ENCODE measurements around the gene SLC1A2. TPM values are rescaled to one million over a fixed set of nuclear protein-coding genes. Genes with fewer than 3 reads are reported as not detected.
A peak's percentile ranks its signal among the peaks of the same experiment; 100 is the strongest.

The SLC1A2 gene
- total RNA-seq, 1 donor from 2014 or later, result not detected

DNA sequence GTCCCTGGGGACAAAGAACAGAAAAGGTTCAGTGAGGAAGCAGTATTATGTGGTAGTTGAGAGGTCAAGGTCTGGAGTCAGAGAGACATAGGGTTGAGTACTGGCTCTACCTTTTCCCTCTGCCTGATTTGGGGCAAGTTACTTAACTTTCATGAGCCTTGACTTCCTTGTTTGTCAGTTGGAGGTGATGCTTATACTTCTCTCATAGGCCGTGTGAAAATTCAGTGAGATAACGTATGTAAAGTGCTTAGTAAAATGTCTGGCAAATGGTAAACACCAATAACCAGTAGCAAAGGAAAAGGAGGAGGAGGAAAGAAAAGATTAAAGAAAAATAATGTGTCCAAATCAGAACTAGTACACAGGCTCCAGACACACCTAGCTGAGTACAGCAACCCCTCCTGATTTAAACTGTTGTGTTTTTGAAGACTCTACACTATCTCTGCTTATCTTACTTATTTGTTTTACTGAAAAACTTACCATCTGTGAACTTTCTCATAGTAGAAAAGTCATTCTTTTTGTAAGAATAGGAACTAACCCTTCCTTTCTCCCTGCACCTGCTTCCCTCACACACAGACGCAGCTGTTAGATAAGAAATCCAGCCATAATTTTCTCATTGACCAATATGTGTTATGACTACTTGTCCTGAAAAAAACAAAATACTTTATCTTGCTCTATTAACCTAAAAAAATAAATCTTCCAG is 153.5 kb downstream of the SLC1A2 start:
- DNase-seq, result peak; percentile 3

DNA sequence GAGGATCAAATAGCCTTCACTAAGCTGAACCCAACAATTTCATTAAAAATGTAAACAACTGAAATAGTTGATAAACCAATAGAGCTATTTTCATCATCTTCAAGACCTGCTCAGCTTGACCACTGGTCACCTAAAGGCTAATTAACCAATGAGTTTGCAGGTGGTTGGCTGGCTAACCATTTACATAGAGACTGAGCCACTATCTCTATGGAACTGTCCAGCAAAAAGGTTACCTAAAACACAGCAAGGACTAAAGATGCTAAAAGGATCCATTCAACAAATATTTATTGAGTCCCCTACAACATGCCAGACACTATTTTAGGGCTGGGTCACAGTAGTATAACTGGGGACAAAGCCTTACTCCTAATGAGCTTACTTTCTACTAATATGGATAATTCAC is 156.6 kb downstream of the SLC1A2 start:
- DNase-seq, result no peak

DNA sequence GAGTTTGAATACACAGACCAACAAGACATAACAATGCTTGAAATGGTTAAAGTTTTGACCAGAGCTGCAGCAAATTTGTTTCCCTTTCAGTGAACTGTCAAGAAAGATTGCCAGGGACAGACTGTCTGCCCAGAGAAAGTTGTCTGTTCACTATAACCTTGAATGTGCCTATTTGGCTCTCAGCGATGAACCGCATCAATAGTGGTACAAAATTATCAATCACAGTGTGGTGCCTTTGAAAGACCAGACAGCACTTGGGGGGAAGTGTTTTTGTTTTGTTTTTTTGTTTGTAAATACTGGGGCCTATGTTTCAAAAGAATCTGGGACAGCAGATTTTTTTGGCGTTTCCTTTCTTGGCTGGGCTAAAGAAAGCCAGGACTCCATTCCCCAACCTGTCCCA is 157.3 kb downstream of the SLC1A2 start:
- no peak for DNase-seq

DNA sequence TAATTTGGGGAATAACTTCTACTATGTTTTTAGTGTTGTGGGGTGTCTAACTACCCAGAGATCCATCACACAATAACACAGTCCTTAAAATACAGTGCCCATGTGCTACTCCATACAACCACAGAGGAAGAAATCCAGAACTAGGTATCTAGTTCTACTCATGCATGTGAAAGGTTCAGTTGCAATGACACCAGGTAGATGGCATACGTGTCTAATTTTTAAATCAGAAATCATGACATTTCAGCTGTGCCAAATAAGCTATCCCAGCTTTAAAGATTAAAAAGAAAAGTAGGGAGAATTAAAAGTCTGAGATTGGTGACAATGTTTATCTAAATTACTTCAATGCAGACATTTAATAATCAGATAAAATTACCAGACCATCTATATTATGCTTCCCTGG is 158.2 kb downstream of the SLC1A2 start:
- DNase-seq, result no peak

DNA sequence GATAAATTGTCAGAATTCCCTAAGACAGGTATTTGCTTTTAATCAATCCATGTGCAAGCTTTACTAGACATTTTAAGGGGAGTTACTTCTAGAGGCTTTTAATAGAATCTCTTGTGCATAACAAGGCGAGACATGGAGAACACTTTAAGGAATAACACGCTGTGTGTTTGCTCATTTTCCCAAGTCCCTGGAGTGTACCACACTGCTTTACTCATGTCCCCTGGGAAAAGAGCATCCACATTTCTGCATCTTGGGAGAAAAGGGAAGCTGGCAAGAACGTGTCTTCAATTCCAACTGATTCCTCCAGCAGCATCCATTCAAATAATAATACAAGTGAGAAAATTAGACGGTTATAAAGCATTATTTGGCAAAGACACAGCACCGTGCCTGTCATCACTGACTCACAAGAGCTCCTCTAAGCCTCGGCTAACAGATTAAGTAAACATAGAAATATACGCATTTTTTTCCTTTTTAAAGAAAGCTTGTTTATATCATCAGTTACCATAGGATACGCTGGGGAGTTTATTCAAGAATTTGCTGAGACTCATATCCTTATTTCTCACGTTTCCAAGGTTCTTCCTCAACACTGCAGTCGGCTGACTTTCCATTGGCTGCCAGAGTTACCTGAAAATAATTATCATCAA is 158.9 kb downstream of the SLC1A2 start:
- no peak for DNase-seq

DNA sequence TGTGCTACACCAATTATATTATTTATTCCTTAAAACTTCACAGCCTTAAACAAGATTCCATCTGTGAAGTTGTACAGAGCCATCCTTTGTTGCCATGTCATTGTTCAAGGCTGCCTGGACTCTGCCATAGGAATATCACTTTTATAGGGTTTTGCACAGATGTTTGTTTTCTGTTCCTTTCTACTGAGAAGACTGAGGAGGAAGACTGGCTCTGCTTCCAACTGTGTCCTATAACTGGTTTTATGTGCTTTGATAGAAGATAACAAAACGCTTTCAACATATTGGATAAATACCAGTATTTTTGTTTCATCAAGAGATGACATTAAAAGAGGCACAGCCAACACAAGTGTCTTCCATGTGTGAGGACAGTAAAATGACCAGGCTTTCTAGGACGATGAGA is 159.8 kb downstream of the SLC1A2 start:
- DNase-seq, result no peak

DNA sequence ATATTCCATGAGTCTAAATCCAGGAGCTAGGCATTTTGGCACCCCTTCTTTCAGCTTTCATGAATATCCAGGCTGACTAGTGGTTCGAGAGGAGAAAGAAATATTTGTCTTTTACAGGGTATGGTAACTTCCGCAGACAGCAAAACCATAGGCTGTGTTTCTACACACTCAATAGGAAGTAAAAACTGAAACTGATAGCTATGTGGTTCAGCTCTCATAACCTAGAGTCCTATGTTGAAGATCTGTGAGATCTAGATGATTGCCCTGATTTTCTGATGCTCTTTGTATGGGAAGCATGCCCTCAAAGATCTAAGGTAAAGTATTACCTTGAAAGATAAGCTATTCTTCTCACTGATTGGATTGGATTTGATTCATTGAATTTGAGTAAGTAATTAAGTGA is 162.1 kb downstream of the SLC1A2 start:
- DNase-seq, result no peak

DNA sequence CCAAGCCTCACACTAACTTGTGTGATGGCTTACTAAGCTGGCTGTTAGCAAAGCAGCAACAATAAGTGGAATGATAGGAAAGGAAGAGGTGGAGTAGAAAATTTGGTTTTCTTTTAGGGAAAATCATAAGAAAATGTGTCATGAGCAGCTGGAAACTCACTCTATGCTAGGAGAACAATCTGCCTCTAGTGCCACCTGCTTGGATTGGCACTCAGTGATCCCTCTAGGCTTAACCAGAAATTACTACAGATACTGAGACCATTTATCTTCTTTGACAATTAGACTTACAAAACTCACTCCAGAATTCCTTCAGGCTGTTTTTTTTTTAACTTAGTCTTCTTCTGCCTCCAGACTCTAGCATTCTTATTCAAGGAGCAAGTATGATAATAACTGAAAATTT is 163.1 kb downstream of the SLC1A2 start:
- no peak for DNase-seq

DNA sequence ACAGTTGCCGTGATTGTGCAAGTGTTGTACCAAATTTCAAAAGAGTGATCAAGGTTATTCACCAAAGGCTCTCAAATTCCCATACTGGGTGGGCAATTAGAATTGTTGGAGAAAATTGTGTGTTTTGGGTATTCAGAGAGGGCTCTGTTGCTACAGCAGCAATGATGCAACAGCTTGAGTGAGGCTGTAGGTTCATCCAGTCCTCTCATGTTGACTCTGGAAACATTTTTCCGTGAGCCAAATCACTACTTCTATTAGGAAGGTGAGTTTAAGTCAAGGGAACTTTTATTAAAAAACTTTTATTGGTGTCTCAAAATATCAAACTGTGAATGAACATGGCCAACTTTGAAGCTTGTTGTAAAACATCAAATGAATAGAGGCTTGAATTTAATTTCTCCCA is 163.8 kb downstream of the SLC1A2 start:
- no peak for DNase-seq

DNA sequence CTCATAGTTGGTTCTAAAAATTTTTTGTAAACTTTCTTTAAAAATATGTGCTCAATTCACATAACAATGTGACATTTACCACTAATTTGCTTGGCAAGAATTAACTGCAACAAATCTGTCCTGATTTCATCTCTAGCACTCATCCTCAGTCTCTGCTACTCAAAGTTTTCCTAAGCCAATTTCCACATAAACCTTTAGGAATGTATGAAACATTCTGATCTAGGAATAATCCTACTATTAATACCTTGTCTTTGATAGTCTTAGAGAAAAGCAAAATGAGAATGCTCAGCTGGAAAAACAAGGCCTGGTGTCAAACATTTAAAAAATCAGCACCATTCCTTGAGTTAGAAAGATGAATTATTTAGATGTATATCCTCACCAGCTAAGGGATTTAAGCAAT is 166.1 kb downstream of the SLC1A2 start:
- DNase-seq, result no peak

DNA sequence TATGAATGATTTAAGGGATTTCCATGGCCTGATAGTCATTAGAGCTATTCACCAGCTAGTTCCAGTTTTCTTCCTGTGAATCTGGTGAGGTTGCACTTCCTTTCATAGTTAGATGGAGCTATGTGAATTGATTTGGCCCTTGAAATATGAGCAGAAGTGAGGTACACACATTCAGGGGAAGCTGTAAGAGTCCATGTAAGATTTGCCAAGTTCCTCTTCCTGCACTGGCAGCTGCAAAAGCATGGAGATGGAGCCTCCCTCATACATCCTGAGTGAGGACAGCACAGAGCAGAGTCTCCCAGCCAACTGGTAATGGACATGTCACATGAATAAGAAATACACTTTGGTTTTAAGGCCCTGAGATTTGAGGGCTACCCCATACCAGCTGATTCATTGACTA is 168.7 kb downstream of the SLC1A2 start:
- no peak for DNase-seq

DNA sequence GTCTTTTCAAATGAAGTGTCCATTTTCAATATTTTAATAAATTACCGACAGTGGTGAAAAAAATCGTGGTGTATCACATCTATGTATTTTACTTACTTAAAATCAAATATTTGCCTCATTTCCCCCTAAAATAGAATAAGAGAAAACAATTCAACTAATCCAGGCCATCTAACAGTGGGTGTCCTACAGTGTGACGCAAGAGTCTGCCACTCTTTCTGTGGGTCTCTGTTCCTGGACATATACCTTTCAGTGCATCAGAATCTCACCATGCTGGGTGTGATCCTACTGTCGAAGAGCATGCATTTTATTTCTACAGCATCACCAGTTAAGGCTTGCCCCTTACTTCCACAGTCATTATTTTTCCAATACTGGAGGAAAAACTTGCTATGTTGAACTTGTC is 169.2 kb downstream of the SLC1A2 start:
- DNase-seq, result no peak

DNA sequence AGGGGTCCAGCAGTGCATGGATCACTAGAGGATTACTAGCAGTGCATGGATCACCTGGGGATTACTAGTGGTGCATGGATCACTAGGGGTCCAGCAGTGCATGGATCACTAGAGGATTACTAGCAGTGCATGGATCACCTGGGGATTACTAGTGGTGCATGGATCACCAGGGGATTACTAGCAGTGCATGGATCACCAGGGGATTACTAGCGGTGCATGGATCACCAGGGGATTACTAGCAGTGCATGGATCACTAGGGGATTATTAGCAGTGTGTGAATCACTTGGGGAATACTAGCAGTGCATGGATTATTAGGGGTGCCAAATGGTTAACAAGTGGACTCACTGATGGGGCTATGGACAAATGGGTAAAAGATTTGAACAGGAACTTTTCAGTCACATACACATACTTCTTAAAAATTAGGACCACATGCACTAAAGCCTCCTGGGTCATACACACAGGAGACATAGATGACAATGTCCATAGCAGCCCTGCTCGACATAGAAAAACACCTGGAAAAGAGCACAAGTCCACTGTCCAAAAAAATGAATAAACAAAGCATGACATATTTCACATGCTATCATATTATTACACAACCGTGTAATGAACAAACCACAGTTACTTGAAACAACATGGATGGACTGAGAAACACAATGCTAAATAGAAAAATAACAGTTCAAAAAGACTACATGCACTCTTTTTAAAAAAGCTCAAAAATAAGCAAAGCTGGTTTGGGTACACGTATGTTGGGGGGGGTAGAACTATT is 170.6 kb downstream of the SLC1A2 start:
- DNase-seq, result no peak

DNA sequence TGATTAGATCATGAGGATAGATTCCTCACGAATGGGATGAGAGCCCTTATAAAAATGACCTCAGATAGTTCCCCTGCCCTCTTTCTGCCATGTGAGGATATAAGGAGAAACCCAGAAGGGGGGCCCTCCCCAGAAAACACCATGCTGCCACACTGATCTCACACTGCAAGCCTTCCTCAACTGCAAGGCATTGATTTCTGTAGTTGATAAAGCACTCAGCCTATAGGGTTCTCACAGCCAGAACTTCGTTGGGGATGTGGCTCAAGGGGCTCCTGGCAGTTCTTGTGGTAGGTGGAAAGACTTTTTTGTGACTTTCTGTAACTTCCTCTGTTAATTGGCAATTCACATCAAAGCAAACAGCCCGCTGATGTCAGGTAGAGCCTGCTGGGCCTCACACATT is 171.5 kb downstream of the SLC1A2 start:
- no peak for DNase-seq

DNA sequence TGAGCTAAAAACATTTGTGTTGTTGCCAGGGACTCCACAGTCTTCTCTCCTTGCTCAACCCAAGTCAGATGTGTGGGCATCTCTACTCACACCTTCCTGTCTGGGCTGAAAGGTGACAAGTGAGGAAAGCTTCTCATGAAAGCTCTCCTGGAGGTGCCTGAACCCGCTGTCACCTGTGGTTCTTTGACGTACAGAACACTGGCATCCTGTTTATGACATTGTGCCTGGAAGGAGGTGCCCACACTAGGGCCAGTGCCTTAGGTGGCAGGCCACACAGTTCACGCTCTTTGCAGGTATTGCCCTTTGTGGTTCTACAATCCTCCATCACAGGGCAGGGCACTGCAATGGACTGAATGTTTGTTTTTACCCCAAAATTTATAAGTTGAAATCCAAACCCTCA is 171.9 kb downstream of the SLC1A2 start:
- DNase-seq, result no peak

DNA sequence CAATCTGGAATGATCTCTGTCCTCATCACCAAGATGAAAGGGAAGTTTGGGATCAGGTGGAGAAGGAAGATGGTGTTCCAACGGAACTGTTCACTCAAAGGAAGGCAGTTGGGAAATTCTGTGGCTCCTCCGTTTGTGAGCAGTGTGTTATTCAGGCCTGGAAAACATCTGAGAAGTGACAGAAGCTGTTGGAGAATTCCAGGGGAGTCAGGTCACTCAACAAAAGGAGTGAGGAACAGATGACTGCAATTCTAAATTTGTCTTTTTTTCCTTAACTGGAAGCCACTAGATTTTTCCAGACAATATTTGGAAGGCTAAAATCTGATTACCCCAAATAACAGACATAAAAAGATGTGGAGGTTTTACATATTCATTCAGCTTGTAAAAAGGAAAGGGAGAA is 172.6 kb downstream of the SLC1A2 start:
- DNase-seq, result no peak

DNA sequence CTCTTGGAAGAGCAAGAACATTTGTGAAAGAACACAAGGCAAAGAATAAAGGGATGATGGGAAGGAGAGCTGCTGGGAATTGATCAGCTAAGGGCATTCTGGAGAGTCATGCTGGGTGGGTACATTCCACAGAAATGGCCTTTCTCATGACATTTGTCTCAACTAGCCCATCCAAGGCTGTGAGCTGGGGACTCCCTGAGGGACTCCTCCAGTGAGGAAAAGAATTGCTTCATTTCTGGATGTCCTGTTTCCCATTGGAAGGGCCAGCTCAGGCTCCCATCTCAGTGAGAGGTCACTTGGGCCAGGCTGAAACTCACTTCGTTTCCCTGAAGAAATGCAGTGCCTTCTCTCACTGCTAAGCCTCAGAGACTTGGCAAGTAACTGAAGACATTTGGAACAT is 173.6 kb downstream of the SLC1A2 start:
- no peak for DNase-seq

DNA sequence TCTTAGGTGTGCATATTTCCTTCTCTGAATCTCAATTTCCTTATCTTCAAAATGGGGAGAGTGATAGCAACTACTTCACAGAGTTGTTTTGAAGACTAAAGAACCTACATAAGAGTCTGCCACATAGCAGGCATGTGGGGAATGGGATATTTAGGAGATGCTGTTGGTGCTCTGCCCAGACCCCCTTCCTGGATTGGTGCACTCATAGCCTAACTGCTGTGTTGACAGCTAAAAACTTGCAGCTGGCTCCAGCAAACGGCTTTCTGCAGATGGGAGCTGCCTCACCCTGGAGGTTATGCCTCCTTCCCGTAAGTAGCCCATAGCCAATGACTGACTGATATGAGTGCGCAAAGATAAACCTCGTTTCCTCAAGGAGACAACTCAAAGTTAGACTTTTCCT is 174.3 kb downstream of the SLC1A2 start:
- DNase-seq, result no peak

DNA sequence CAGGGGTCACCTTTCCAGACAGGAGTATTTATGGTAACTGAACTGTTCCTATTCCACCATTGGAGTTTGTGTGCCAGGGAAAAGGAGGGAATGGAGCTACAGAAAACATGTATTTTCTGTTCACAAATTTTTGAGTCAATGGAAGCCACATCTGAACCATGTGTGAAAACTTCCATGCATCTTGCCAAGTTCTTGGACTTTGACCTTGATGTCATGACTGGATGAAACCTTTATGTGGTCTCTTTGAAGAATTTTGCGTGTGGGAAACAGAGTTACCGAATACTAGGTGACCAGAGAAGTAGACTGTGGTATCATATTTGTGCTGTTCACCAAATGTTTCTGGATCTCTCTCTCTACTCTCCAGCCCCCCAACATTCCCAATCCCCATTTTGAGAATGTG is 175.6 kb downstream of the SLC1A2 start:
- DNase-seq, result no peak

DNA sequence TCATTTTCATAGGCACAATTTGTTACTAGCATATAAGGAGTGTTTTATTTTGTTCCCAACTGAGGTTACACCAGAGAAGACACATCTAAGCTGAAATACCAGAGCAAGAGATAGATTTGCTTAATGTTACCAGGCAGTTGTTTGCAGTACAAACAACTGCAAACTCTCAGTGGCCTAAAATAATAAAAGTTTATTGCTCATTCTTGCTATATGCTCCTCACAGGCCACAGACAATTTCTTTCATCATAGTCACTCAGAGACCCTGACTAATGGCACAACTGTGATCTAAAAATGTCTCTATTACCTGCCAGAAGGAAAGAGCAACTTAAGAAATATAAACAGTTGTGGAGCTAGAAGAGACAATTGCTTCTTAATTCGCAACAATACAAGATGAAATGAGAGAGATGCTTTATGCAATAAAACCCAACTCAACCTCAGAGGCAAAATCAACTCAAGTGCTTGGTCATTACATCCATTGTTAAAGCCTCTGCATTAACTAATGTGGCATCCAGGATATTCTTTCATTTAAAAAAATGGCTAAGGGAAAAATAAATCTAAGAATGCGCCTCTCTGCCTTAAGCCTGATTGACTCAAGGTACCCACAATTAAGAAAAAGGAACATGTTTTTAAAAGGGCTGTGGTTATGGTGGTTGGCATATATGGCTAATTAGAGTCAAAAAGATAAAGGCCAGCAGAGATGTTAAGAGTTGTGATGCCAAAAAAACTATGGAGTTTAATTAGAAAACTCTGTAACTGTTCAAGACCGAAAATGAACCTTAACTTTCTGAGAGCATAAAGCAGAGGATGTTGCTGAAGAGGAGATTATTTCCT is 176.7 kb downstream of the SLC1A2 start:
- DNase-seq, result no peak

DNA sequence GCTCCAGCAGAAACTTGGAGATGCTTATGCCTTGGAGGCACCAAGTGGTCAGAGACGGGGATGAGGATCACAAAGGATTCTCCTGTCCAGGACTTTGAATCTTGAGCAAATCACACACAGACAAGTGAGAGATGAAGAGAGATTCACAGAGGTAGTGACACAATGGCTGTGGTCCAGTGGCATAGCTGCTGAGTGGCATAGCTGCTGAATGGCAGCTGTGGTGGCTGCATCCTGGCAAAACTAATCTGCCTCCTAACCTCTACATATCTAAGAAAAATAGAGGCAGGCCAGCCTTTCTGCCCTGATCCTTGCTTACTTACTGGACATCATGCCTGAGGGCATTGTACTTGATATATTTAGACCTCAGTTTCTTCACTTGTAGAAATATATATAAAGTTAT is 177.8 kb downstream of the SLC1A2 start:
- DNase-seq, result no peak

DNA sequence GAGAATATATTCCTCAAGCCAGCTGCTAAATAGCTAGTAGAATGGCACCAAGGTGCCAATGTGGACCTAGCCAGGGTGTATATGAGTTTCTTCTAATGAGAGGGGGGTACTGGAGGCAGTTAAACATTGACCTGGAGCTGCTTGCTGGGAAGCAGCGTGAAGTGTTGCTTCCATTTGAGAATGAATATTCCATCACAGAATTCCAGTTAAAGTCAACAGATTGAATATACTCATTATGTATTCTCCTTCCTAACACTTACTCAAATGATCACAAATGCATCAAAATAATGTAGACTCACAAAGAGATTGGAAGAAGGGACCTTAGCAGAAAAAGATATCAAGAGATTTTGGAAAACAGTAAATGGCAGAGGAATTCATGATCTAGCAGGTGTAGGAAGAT is 178.3 kb downstream of the SLC1A2 start:
- DNase-seq, result no peak

DNA sequence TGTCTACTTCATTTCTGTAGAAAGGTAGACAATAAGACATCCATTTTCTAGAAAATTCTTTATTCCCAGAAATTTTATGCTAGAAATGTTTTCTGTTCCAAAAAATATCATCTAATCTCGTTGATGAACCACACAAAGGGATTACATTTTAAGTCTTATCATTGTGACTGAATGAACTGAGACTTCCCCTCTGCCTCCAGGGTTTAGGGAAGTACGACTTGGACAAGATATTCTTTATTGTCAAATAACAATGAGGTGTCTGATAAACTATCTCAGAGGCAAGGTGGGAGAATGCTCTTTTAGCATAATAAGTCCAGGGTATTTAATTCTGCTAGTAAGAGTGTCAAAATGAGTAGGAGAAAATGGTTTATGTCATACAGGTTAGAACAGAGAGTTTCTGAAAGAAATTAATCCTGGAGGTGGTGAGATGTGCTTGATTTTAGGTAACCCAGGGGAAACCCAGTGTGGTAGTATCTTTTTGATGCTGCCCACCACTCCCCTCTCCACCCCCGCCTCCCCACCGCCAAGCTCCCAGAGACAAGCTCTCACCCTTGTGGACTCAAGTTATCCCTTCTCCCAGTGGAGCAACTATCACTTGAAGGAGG is 179.8 kb downstream of the SLC1A2 start:
- DNase-seq, result no peak
